ENCODE results near the gene HMBS.

HMBS gene

DNA sequence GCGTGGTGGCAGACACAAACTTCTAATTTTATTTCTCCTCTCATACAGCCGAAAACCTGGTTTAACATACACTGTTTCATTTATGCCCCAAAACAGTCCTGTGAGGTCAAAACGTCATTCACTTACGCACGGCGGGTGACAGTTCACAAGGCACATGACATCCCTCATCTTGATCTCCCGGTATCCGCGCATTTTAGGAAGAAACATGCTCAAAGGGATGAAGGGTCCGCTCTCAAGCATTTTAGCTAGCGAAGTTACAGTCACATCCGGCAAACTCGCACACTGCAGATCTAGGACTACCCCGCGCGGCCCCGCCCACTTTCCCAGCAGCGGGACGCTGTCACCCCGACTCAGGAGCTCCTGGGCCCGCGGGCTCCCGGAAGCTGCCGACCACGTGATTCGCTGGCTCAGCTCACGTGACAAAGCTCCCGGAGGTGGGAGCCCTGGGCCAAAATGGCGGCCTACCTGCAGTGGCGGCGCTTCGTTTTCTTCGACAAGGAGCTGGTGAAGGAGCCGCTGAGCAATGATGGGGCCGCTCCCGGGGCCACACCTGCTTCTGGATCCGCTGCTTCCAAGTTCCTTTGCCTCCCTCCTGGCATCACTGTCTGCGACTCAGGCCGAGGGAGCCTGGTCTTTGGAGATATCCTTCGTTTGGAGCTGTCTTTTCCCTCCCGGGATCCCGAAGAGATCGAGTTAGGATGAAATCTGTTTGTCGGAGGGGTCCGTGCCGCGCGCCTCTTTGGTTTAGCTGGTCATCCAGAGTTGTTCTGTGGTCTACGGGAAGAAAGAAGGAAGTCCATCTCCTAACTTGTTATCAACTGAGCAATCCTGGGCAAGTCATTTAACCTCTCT, 17.1 kb upstream of the HMBS start, which contains the start of gene VPS11:
Gene VPS11 (plus strand): TSS at position 448 of the 852 bp plus-strand sequence. CDS start 6 bp downstream, at position 454.
- peak; percentile 96 for DNase-seq (ENCODE audit: low spot score)

DNA sequence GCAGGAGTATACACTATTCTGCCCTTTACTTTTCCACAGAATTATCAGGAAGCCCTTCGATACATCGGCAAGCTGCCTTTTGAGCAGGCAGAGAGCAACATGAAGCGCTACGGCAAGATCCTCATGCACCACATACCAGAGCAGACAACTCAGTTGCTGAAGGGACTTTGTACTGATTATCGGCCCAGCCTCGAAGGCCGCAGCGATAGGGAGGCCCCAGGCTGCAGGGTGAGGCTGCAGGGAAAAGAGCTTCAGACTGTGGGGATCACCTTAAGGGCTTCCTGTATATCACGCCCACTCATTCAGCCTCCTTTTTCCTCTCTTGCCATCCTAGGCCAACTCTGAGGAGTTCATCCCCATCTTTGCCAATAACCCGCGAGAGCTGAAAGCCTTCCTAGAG, 6.8 kb upstream of the HMBS start:
- no peak for DNase-seq (ENCODE audit: low spot score)

DNA sequence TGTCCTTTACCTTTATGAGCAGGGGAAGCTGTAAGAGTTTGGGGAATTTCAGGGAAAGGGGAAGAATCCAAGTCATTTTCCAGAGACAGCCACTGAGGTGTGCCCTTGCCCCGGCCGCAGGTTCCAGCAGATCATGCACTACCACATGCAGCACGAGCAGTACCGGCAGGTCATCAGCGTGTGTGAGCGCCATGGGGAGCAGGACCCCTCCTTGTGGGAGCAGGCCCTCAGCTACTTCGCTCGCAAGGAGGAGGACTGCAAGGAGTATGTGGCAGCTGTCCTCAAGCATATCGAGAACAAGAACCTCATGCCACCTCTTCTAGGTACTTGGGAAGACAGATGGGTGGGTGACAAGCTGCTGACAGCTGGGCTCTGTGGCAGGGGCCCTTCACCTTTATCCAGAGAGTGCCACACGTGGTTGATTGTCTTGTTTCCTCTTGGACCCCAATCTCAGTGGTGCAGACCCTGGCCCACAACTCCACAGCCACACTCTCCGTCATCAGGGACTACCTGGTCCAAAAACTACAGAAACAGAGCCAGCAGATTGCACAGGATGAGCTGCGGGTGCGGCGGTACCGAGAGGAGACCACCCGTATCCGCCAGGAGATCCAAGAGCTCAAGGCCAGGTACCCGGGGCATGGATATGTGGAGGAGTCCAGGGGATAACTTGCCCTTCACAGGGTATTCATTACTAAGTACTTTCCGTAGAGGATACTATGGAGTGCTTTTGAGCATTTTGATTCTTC, 5.8 kb upstream of the HMBS start:
- DNase-seq (ENCODE audit: low spot score), result no peak

DNA sequence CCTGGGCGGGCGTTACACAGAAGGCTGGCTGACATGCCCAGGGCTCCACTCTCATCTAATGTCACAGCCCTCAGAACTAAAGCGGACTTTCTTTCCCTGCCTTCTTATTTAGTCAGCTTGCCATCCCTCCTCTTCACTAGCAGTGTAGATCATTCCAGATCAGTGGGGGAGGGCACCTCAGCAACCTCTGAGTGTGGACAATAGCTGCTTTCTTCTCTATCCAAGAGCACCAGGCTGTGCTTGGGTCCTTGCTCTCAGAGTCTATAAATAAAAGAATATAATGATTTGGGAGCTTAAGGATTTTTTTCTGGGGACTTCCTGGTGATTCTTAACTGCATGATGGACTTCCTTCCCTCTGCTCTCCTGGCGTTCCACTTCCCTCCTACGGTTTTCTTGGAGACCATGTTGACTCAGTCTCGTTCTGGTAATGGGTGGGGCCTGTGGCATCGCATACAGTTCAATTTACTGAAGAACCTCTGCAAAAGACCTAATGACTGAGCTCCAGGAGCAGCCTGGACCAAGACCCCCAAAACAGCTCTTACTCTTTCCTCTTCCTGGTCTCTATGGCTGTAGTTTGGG, 2.9 kb upstream of the HMBS start:
- DNase-seq (ENCODE audit: low spot score), result no peak

DNA sequence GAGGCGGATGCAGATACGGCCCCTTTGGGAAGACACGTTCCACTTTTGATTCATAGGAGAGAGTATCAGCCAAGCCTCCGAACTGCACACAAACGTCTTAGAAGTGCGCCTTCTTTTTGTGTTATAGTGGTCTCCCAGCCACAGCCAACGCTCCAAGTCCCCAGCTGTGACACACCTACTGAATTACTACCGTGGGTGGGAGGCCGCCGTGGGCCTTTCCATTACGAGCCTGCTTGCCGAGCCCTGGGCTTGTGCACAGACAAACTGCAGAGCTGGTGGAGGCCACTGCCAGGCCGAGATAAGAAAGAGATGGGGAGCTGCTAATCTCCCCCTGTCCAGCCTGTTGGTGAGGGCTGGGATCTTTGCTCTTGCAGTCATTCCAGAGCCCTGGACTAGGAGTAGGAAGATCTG, 761 bp downstream of the HMBS start:
- DNase-seq (ENCODE audit: low spot score), result no peak

DNA sequence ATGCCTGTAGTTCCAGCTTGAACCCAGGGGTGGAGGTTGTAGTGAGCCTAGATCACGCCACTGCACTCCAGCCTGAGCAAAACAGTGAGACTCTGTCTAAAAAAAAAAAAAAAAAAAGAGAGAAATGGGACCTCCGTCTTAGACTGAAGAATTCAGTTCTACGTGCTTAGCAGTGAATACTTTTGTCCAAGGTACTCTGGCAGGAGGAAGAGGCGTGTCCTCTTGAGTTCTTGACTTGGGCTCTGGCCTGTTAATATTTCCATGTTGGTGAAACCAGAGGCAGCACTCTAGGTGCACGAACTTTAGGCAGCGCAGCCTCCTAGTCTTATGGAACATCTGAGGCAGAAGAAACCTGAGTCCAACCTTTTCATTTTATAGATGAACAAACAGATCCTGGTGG, 2.4 kb downstream of the HMBS start:
- DNase-seq (ENCODE audit: low spot score), result no peak

DNA sequence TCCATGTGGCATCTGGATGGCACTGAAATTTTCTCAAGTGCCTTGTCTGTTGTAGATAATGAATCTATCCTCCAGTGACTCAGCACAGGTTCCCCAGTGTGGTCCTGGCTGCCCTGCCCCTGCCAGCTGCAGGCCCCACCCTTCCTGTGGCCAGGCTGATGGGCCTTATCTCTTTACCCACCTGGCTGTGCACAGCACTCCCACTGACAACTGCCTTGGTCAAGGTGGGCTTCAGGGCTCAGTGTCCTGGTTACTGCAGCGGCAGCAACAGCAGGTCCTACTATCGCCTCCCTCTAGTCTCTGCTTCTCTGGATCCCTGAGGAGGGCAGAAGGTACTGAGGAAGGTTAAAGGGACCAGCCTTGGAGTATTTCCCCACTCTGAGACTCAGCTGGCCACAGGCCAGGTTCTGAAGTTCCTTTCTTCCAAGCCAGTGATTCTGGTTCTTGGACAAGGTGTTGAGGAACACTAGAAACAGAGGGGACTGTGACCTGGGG, 3.1 kb downstream of the HMBS start:
- no peak for DNase-seq (ENCODE audit: low spot score)

DNA sequence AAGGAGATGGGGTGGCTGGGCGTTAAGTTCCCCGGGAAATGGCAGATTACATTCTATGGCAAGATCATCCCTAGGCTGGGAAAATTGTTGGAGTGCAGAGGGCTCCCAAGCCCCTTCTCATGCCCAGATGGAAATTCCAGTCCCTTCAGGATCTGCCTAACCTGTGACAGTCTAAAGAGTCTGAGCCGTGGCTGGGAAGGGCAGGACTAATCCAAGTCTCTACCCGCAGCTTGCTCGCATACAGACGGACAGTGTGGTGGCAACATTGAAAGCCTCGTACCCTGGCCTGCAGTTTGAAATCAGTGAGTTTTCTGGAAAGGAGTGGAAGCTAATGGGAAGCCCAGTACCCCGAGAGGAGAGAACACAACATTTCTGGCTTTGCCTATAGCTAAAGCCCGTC, 3.7 kb downstream of the HMBS start:
- no peak for DNase-seq (ENCODE audit: low spot score)

DNA sequence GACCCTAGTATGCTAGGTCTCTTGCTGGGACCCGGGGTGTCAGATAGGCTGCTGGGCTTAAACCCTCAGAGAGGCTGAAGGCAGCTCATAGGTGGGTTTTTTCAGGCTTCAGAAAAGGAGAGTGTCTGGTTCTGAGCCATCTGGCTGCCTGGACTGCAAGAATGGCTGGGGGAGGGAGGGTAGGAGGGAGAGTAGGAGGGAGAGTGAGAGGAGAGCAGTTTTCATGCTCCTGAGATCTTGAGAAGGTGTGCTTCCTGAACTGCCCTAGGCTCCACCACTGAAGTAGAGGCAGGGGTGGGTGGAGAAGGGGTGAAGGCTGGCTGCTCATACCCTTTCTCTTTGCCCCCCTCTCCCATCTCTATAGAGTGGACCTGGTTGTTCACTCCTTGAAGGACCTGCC, 4.6 kb downstream of the HMBS start:
- no peak for DNase-seq (ENCODE audit: low spot score)

DNA sequence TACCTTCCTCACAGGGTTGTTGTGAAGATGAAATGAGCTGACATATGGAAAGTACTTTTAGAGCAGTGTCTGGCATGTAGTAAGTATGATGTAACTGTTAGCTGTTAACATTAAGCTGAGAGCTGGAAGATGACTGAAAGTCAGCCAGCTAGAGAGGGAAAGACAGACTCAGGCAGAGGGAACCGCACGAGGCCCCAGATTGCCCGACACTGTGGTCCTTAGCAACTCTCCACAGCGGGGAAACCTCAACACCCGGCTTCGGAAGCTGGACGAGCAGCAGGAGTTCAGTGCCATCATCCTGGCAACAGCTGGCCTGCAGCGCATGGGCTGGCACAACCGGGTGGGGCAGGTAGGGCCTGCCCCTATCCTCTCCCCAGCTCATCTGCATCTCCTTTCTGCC, 6.5 kb downstream of the HMBS start:
- no peak for DNase-seq (ENCODE audit: low spot score)

DNA sequence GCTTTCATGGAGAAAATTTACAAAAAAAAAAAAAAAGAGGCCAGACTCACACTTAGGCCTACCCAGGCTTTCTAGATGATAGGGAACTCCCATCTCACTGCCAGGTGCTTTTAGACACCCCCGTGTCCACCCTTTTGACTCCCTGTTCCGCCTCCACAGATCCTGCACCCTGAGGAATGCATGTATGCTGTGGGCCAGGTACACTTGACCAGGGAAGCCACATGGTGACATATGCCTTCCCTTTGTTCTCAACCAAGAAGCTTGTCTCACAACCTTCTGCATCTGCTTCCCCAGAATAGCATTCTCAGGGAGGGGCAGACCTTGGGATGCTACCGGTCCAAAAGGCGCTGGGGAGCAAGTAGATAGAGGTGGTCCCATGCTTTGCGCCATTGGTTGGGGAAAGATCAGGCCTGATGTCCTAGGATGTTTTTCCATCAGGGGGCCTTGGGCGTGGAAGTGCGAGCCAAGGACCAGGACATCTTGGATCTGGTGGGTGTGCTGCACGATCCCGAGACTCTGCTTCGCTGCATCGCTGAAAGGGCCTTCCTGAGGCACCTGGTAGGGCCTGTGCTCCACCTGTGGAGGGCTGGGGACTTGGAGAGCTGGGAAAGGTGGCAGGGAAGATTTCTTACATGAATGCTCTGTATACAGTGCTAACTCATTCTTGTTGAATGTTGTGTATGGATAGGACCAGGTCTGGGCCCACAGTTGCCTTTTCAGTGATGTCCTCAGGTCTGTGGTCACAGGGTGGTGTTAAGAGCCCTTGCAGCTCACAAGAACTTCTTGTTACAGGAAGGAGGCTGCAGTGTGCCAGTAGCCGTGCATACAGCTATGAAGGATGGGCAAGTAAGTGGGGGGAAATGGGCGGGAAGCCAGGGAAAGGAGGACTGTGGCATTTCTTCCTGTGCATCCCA, 7.5 kb downstream of the HMBS start:
- no peak for DNase-seq (ENCODE audit: low spot score)

DNA sequence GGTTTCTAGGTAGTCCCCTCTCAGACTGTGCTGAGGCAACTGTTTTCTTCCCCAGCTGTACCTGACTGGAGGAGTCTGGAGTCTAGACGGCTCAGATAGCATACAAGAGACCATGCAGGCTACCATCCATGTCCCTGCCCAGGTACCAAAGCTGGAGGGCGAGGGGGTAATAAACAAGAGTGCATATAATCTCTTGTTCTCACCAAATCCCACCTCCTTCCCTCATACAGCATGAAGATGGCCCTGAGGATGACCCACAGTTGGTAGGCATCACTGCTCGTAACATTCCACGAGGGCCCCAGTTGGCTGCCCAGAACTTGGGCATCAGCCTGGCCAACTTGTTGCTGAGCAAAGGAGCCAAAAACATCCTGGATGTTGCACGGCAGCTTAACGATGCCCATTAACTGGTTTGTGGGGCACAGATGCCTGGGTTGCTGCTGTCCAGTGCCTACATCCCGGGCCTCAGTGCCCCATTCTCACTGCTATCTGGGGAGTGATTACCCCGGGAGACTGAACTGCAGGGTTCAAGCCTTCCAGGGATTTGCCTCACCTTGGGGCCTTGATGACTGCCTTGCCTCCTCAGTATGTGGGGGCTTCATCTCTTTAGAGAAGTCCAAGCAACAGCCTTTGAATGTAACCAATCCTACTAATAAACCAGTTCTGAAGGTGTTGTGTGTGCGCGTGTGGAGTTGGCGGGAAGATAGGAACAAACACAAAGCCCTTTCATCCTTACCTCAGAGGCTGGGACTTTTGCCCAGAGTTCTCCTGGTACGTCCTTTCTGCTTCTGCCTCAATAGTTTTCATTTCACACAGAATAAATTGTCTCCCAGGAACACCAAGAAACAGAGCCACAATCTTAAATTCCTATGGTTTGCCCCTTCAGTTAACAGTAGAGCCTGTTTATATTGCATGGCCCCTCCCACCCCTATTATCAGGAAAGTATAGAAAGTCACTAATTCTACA, 8.5 kb downstream of the HMBS start:
- DNase-seq (ENCODE audit: low spot score), result no peak

DNA sequence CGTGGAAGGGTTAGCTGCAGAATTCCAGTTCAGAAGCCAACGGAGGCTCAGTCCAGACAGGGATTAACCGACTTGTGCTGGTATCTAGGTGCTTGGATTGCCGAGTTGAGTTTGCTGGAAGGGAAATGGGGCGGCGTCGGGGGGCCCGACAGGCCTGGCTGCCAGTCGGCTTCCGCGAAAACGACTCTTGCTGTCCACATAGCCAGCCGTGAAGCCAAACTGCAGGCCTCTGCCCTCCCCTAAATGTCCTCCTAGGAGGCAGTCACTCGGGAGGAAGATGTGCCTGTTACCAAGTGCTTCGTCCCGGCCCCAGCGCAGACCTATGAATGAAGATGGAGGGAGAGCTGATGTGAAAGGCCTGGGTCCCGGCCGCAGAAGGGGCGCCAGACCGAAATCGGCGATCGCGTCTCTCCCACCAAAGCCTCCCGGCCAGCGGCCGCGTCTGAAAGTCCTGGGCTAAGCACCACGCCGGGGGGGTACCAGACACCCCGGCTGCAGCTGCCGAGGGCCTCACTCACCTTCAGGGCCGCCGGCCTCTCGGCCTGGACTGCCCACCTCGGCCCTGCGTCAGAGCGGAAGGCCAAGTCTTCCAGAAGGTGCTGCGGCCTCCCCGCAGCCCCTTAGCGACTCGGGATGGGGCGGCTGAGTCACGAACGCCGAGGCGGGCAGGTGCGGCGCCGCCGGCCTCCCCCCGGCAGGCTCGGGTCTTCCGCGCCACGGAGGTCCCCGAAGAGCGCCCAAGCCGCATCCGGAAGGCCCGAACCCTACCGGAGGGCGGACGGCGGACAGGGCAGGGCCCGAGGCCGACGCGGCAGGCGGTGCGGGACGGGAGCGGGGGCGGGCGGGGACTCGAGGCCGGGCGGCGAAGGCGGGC, 9.5 kb downstream of the HMBS start:
- DNase-seq (ENCODE audit: low spot score), result peak; percentile 32

DNA sequence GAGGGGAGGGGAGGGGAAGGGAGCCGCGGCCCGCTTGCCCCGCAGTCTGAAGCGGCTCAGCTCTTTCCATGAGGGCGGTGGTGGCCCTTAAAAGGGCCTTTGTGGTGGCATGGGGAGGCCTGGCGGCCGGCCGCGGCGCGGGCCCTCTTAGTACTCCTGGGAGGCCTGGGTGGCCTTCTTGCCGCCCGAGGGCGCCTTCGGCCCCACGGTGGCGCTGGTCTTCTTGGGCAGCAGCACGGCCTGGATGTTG, 10.1 kb downstream of the HMBS start:
- peak; percentile 60 for DNase-seq (ENCODE audit: low spot score)

DNA sequence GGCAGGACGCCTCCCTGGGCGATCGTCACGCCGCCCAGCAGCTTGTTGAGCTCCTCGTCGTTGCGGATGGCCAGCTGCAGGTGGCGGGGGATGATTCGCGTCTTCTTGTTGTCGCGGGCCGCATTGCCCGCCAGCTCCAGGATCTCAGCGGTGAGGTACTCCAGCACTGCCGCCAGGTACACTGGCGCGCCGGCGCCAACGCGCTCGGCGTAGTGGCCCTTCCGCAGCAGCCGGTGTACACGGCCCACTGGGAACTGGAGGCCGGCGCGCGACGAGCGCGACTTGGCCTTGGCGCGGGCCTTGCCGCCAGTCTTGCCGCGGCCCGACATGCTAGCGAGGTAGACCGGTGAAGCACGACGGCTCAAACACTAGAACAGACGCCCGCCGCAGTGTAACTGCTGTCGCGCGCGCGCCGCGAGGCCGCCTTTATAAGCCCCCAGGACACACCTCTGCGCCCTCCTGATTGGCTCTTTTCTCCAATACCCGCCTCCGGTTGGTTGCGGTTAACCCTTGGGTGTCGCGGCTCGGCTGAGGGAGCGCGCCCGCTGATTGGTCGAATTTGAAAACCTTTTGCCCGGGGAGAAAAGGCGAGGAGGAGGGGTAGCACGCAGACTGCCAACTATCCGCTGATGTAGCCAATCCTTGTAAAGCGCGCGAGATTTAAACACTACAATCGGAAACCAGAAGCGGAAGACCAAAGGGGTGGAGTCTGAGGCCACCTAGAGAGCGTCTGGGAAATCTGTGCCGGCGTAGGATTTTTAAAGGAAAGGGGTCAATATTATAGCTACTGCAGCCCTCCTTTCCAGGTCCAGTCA, 10.6 kb downstream of the HMBS start:
- peak; percentile 100 for DNase-seq (ENCODE audit: low spot score)

DNA sequence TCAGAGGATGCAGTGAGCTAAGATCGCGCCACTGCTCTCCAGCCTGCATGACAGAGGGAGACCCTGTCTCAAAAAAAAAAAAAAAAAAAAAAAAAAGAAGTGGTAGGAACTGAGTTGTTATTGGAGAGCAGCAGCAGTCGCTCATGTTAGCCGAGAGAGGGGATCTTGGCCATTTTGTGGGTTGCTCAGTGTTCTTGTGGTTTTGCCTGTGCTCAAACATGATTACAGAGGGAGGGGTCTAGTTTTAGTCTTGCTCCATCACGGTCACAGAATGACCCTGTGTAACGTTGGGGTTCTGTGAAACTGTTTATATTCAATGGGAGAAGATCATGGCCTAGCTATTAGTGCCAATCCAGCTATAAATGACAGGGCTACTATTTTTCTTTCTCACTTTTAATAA, 15.0 kb downstream of the HMBS start:
- DNase-seq (ENCODE audit: low spot score), result no peak

DNA sequence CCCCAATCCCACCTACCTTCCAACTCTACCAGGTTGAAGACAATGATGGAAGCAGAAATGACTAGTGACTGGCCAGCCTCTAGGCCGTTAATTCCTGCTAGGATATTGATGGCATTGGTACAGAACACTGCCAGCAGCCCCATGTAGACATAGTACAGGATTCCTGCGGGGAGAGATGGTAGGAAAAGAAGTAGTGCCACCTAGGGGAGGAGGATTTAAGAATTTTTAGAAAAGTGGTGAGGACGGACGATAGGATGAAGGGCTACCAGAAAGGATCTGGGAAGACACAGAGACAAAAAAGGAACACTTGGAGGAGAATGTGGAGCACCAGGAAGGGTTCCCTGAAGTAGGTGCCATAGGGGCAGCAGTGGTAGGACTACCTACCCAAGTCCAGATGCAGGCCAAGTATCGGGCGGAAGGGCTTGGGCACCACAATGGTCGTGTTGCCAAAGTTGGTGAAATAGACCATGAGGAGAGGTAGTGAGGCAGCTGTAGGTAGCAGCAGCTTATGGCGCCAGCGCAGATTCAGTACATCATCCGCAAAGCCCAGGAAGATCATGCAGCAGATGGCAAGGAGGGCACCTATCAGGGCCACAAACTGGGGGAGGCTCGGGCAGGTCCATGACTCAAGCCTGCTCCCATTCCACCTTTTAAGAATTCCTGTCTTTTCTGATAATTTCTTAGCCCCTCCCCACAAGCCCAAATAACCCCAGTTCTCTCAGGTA, 15.7 kb downstream of the HMBS start:
- peak; percentile 24 for DNase-seq (ENCODE audit: low spot score)
